CD8-positive, alpha-beta memory T cell (primary cell): ENCODE results near the gene GAN. TPM values are rescaled to one million over a fixed set of nuclear protein-coding genes. Genes with fewer than 3 reads are reported as not detected.
A peak's percentile ranks its signal among the peaks of the same experiment; 100 is the strongest.

Experiments used
- CTCF ChIA-PET: fragments of 350-600 bp; sonication (Branson Sonifier 250); formaldehyde crosslinking; loops from one replicate; lab custom pipeline; 2021; ENCODE audit warnings: antibody characterized with exemption; lab: Charles Lee
- POLR2A ChIA-PET: fragments of 350-600 bp; sonication (Branson Sonifier 250); formaldehyde crosslinking; loops from one replicate; lab custom pipeline; 2021; ENCODE audit warnings: antibody characterized with exemption; lab: Charles Lee
- DNase-seq, 5 donors: peaks; one replicate each; pipeline versions ENCODE4 v3.0.0 to v3.0.0-alpha.2; 2020 to 2022; ENCODE audit warnings: mixed read lengths in 1 of 5
- H3K27ac ChIP-seq: one replicate; pipeline ENCODE4 v1.7.0; 2013; ENCODE audit warnings: low read depth, mild to moderate bottlenecking, low read length, moderate library complexity
- H3K27me3 ChIP-seq: 2 replicates; pipeline ENCODE4 v1.7.0; 2013; ENCODE audit warnings: low read length, mild to moderate bottlenecking; ENCODE audit not compliant: insufficient read depth, poor library complexity, severe bottlenecking
- H3K36me3 ChIP-seq: 2 replicates; pipeline ENCODE4 v1.7.0; 2013; ENCODE audit warnings: mild to moderate bottlenecking, low read length, moderate library complexity; ENCODE audit not compliant: insufficient read depth
- H3K4me1 ChIP-seq: 2 replicates; pipeline ENCODE4 v1.7.0; 2013; ENCODE audit warnings: mild to moderate bottlenecking, low read length, moderate library complexity; ENCODE audit not compliant: insufficient read depth
- H3K4me3 ChIP-seq: 2 replicates; pipeline ENCODE4 v1.7.0; 2013; ENCODE audit warnings: mild to moderate bottlenecking, low read length
- H3K9me3 ChIP-seq: 2 replicates; pipeline ENCODE4 v1.7.0; 2013; ENCODE audit warnings: mild to moderate bottlenecking, low read length
- H3K27ac Mint-ChIP-seq, 8 donors: one replicate each; pipeline ENCODE4 v1.8.0; 2020 to 2021; ENCODE audit warnings: mixed read lengths in 8 of 8, mild to moderate bottlenecking in 6 of 8, inconsistent platforms in 3 of 8, moderate library complexity in 3 of 8
- H3K27me3 Mint-ChIP-seq, 2 donors: one replicate each; pipeline ENCODE4 v1.8.0; 2020 to 2021; ENCODE audit warnings: mixed read lengths in 2 of 2, mild to moderate bottlenecking in 1 of 2, moderate library complexity in 1 of 2
- H3K36me3 Mint-ChIP-seq, 3 donors: one replicate each; pipeline ENCODE4 v1.8.0; 2020 to 2021; ENCODE audit warnings: mixed read lengths in 3 of 3, inconsistent platforms in 1 of 3, mild to moderate bottlenecking in 1 of 3
- H3K4me1 Mint-ChIP-seq, 3 donors: one replicate each; pipeline ENCODE4 v1.8.0; 2020 to 2021; ENCODE audit warnings: mixed read lengths in 3 of 3, inconsistent platforms in 1 of 3, mild to moderate bottlenecking in 1 of 3
- H3K4me3 Mint-ChIP-seq, 7 donors: one replicate each; pipeline ENCODE4 v1.8.0; 2020 to 2021; ENCODE audit warnings: mixed read lengths in 7 of 7, mild to moderate bottlenecking in 6 of 7, moderate library complexity in 4 of 7, inconsistent platforms in 2 of 7
- H3K9me3 Mint-ChIP-seq, 5 donors: one replicate each; pipeline ENCODE4 v1.8.0; 2020 to 2022; ENCODE audit warnings: mixed read lengths in 5 of 5, mild to moderate bottlenecking in 3 of 5, moderate library complexity in 2 of 5, inconsistent platforms in 1 of 5
- polyA plus RNA-seq: library from polyadenylated mRNA; unstranded; fragments of 300-500 nt; fragmentation: Illumina TruSeq; gene quantifications from one replicate; pipeline ENCODE4 v1.2.3, GENCODE V29; 2021
- total RNA-seq, 2 experiments: library from RNA; stranded (reverse); gene quantifications; one replicate each; pipeline ENCODE4 v1.2.3, GENCODE V29; 2021

The GAN gene
- total and polyA plus RNA-seq, 3 experiments from 2014 or later = 2.4 to 12.0 (median 11.0) TPM

DNA sequence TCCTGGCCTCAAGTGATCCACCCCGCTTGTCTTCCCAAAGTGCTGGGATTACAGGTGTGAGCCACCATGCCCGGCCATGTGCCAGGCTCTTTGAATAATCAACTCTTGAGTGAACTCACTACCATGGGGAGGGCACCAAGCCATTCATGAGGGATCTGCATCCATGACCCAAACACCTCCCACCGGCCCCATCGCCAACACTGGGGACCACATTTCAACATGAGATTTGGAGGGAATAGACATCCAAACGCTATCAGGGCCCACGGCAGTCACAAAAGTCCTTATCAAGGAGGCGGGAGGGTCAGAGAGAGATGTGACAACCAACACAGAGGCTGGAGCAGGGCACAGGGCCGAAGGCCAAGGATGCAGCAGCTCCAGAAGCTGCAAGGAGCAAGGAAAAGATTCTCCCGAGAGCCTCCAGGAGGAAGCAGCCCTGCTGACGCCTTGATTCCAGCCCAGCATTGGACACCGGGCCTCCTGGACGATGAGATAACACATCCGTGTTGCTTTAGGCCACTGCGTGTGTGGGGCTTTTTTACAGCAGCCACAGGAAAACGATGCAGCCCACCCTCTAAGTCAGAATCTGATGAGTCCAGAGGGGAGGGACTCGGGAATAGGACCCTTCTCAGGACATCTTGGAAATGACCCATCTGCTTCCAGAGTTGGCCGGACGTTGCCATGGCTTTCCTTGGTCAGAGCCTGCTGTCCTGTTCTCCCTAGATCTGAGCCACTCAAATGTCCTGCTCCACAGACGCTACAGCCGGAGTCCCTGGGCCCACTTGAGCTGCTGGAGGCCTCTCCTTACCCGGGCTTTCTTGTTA lies 82.5 kb downstream of the GAN start:
- H3K9me3 Mint-ChIP-seq = peaks cover 0 to 7% (median 0%) of the 10 kb centered on the region in 5 donors
- Histone ChIP-seq H3K36me3 (no peaks in the 10 kb centered on the region), H3K4me3 (no peak overlapping the region), H3K27ac (no peak overlapping the region), H3K9me3 (no peaks in the 10 kb centered on the region), H3K27me3 (no peaks in the 10 kb centered on the region), H3K4me1 (no peaks in the 10 kb centered on the region)
- POLR2A ChIA-PET = no interaction called here
- H3K27ac Mint-ChIP-seq = peak overlapping the region in 1 of 8 donors; percentile 72
- no peak for DNase-seq
- CTCF ChIA-PET = interaction anchor here (1.2 kb wide), 1 partner anchor 15 kb away, joined by 3 read pairs; no protein-coding TSS in a partner anchor
- H3K4me1 Mint-ChIP-seq = no peaks in the 10 kb centered on the region
- H3K27me3 Mint-ChIP-seq = peaks cover 0 to 2% of the 10 kb centered on the region in 2 donors
- peaks cover 0 to 2% (median 2%) of the 10 kb centered on the region in 3 donors for H3K36me3 Mint-ChIP-seq
- H3K4me3 Mint-ChIP-seq = no peak overlapping the region

GRCh38 chr16:81397879-81398520 lies 83.2 kb downstream of the GAN start:
- Histone ChIP-seq H3K27ac (no peak overlapping the region), H3K4me3 (no peak overlapping the region), H3K4me1 (no peaks in the 10 kb centered on the region), H3K36me3 (no peaks in the 10 kb centered on the region), H3K9me3 (no peaks in the 10 kb centered on the region), H3K27me3 (no peaks in the 10 kb centered on the region)
- DNase-seq = no peak
- ChIA-PET POLR2A (interaction anchor here (0.6 kb wide), 1 partner anchor 12 kb away, joined by 4 read pairs; no protein-coding TSS in a partner anchor), CTCF (interaction anchor here (1.2 kb wide), 1 partner anchor 16 kb away, joined by 3 read pairs; no protein-coding TSS in a partner anchor)
- H3K4me1 Mint-ChIP-seq = no peaks in the 10 kb centered on the region
- peaks cover 0 to 2% of the 10 kb centered on the region in 2 donors for H3K27me3 Mint-ChIP-seq
- peaks cover 0 to 7% (median 0%) of the 10 kb centered on the region in 5 donors for H3K9me3 Mint-ChIP-seq
- peaks cover 0 to 2% (median 0%) of the 10 kb centered on the region in 3 donors for H3K36me3 Mint-ChIP-seq
- H3K4me3 Mint-ChIP-seq = no peak overlapping the region
- H3K27ac Mint-ChIP-seq = peak overlapping the region in 1 of 8 donors; percentile 72

DNA sequence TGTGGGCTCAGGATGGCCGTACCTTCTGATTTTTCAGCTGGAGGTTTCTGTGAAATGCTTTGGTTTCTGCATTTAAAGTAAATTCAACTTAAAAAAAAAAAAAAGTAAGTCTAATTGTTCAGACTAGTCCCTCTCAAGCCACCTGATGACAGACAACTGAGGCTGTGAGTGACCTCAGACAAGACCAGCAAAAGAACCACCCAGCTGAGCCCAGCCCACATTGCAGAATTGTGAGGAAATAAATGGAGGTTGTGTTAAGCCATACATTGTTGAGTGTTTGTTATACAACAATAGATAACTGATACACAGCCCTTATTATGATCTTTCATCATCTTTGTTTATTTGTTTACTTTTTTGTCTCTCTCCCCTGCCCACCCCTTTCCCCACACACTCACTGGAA lies 85.1 kb downstream of the GAN start:
- Histone ChIP-seq H3K4me1 (no peaks in the 10 kb centered on the region), H3K27me3 (no peaks in the 10 kb centered on the region), H3K9me3 (no peaks in the 10 kb centered on the region), H3K27ac (no peak overlapping the region), H3K4me3 (no peak overlapping the region), H3K36me3 (no peaks in the 10 kb centered on the region)
- peaks cover 0 to 5% (median 3%) of the 10 kb centered on the region in 3 donors for H3K4me1 Mint-ChIP-seq
- no peak for DNase-seq
- no peak overlapping the region for H3K4me3 Mint-ChIP-seq
- POLR2A ChIA-PET = no interaction called here
- H3K36me3 Mint-ChIP-seq = no peaks in the 10 kb centered on the region
- peaks cover 0 to 2% of the 10 kb centered on the region in 2 donors for H3K27me3 Mint-ChIP-seq
- H3K9me3 Mint-ChIP-seq = peaks cover 0 to 9% (median 0%) of the 10 kb centered on the region in 5 donors
- no peak overlapping the region for H3K27ac Mint-ChIP-seq
- CTCF ChIA-PET = interaction anchor here (1.3 to 2.3 kb wide), 5 partner anchors 149 to 330 kb away, joined by 3 to 8 read pairs (median 4); no protein-coding TSS in a partner anchor

GRCh38 chr16:81401035-81401950 lies 86.5 kb downstream of the GAN start:
- H3K27me3 Mint-ChIP-seq = peaks cover 0 to 2% of the 10 kb centered on the region in 2 donors
- H3K4me3 ChIP-seq = no peak overlapping the region
- H3K27ac ChIP-seq = no peak overlapping the region
- no peak for DNase-seq
- POLR2A ChIA-PET = no interaction called here
- CTCF ChIA-PET = interaction anchor here (1.3 to 2.3 kb wide), 5 partner anchors 147 to 329 kb away, joined by 3 to 8 read pairs (median 4); no protein-coding TSS in a partner anchor
- no peak overlapping the region for H3K4me3 Mint-ChIP-seq
- H3K27me3 ChIP-seq = no peaks in the 10 kb centered on the region
- H3K9me3 ChIP-seq = no peaks in the 10 kb centered on the region
- H3K36me3 Mint-ChIP-seq = no peaks in the 10 kb centered on the region
- H3K36me3 ChIP-seq = no peaks in the 10 kb centered on the region
- no peaks in the 10 kb centered on the region for H3K4me1 ChIP-seq
- peak overlapping the region in 1 of 8 donors; percentile 19 for H3K27ac Mint-ChIP-seq
- peaks cover 0 to 9% (median 0%) of the 10 kb centered on the region in 5 donors for H3K9me3 Mint-ChIP-seq
- H3K4me1 Mint-ChIP-seq = peaks cover 0 to 5% (median 3%) of the 10 kb centered on the region in 3 donors

GRCh38 chr16:81403208-81403600 lies 88.4 kb downstream of the GAN start:
- Mint-ChIP-seq H3K9me3 (peaks cover 0 to 9% (median 0%) of the 10 kb centered on the region in 5 donors), H3K27ac (peak overlapping the region in 3 of 8 donors; percentile 68 to 81 (median 77)), H3K36me3 (no peaks in the 10 kb centered on the region), H3K4me1 (peaks cover 0 to 5% (median 3%) of the 10 kb centered on the region in 3 donors), H3K27me3 (peaks cover 0 to under 1% of the 10 kb centered on the region in 2 donors), H3K4me3 (peak overlapping the region in 2 of 7 donors; percentile 39 to 56)
- no peaks in the 10 kb centered on the region for H3K4me1 ChIP-seq
- ChIA-PET CTCF (interaction anchor here (0.7 to 4.3 kb wide), 16 partner anchors 10 to 333 kb away, joined by 3 to 26 read pairs (median 4); no protein-coding TSS in a partner anchor), POLR2A (interaction anchor here (0.6 kb wide), 1 partner anchor 305 kb away, joined by 3 read pairs; no protein-coding TSS in a partner anchor)
- no peak overlapping the region for H3K27ac ChIP-seq
- no peaks in the 10 kb centered on the region for H3K9me3 ChIP-seq
- no peaks in the 10 kb centered on the region for H3K27me3 ChIP-seq
- no peak for DNase-seq
- H3K36me3 ChIP-seq = no peaks in the 10 kb centered on the region
- no peak overlapping the region for H3K4me3 ChIP-seq

DNA sequence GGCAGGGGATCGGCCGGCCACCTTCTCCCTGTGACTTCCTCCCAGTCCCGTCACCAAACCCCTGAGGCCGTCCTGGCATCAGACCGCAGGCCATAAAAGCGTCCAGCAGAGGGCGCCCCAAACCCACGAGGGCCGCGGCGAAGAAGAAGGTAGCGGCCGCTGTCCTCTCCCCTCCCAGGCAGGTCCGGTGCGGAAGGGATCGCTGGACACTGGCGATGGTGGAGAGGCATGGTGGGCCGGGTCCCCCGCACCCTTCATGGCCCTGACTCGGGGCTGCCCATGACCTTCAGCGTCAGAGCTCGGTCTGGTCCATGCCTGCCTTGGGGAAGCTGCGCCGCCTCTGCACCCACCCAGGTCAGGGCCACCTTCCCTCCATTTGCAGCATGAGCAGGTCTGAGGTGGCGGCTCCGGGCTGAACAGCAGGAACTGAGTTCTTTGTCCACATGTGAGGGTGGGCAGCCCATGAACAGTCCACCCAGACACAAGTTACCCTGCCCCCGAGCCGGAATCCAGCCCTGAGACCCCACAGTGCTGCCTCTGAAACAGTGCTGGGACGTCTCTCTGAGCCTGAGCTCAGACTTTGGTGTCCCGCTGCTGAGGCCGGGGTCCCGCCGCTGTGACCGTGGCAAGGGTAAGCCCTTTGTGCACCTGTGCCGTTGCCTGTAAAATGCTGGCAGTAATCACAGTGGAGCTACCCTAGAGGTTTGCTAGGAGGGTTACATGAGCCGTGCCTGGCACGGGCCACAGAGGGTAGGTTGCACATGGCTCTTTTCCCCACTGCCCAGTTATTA lies 89.0 kb downstream of the GAN start:
- no peaks in the 10 kb centered on the region for H3K27me3 ChIP-seq
- H3K4me1 Mint-ChIP-seq = peaks cover 0 to 5% (median 3%) of the 10 kb centered on the region in 3 donors
- ChIA-PET CTCF (interaction anchor here (0.6 to 4.3 kb wide), 32 partner anchors 9 to 333 kb away, joined by 3 to 26 read pairs (median 4); no protein-coding TSS in a partner anchor), POLR2A (interaction anchor here (0.6 kb wide), 1 partner anchor 304 kb away, joined by 3 read pairs; no protein-coding TSS in a partner anchor)
- peak; percentile 63 to 82 (median 76) for DNase-seq
- no peaks in the 10 kb centered on the region for H3K36me3 ChIP-seq
- no peaks in the 10 kb centered on the region for H3K9me3 ChIP-seq
- peak overlapping the region in 2 of 7 donors; percentile 39 to 56 for H3K4me3 Mint-ChIP-seq
- peak overlapping the region in 3 of 8 donors; percentile 68 to 81 (median 77) for H3K27ac Mint-ChIP-seq
- H3K4me3 ChIP-seq = no peak overlapping the region
- no peaks in the 10 kb centered on the region for H3K27me3 Mint-ChIP-seq
- H3K4me1 ChIP-seq = no peaks in the 10 kb centered on the region
- peaks cover 0 to 9% (median 0%) of the 10 kb centered on the region in 5 donors for H3K9me3 Mint-ChIP-seq
- no peaks in the 10 kb centered on the region for H3K36me3 Mint-ChIP-seq
- H3K27ac ChIP-seq = no peak overlapping the region
